Hematopoietic multipotent progenitor cell treated with erythropoietin and hydrocortisone succinate and interleukin-3 and kit ligand, for 6 days (in vitro differentiated cells): ENCODE measurements around the gene FRMD4A.
"Not testable (repeated sequence)": the region's sequence is repeated elsewhere in the genome, so short reads cannot be mapped to it uniquely, and the experiment has no call there.

ENCODE experiments used
- DNase-seq: peaks from one replicate; pipeline ENCODE4 v3.0.0-alpha.2; 2015

The FRMD4A gene

DNA sequence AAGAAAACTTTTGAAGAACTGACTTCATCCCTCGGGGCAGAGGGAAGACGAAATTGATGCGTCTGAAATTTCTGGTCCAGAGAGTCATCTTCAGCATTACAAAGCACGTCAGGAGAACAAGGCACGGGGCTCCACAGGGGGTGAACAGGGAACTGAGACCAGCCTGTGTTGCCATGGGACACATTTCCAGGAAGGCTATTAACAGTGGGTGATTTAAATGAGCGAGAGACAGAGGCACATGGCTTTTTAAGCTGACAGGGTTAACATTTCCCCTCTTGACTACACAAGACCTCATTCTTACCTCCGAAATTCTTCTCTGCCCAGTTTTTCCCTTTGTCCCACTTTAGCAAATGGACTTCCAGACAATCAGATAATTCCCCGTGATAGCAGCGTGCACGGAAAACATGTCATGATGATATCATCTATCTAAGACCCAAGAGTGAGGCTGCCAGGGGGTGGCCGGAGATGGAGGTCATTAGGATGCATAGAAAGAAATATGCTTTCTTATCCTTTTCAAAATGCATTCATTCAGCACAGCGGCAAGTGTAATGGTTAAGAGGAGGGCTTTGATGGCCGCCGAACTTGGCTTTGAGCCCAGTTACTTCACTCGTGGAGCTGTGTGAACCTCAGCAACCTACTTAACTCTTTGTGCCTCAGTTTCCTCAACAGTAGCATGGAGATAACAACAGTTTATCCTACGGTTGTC is 496.0 kb downstream of the FRMD4A start:
- DNase-seq: no peak

DNA sequence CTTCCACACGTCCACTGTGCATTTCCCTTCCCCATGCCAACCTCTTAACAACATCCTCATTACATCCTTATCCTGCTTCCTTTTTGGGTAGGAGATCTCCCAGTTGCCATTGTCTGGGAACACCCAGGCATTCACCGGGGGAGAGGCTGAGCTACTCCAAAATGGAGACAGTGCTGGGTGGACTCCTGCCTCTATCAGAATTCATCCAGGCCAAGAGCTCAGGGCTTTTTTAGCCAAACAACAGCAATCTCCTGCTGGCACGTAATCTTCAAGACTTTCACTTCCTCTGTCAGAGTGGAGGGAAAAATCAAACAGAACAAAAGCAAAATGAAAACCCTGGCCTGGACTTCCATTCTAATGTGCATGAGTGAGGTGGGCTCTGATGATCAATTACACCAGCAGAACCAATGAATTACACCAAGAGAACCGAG is 499.0 kb downstream of the FRMD4A start:
- DNase-seq: no peak

DNA sequence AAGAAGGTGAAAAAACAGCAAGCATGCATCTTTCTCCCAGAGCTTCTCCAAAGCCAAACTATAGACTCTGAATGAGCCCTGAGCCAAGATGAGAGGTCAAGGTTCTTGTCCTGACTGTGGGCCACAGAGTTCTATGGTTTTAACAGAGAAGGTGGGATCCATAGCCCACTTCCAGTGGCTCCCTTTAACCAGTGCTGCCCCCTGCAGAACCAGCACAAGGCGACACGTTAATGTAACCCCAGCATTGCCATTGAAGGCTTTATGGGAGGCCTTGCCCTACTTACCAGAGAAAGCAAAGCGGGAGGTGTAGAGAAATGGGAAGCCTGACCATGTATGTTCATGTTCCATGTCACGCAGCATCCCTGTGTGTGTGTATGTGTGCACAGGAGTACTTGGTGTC is 500.3 kb downstream of the FRMD4A start:
- no peak for DNase-seq

DNA sequence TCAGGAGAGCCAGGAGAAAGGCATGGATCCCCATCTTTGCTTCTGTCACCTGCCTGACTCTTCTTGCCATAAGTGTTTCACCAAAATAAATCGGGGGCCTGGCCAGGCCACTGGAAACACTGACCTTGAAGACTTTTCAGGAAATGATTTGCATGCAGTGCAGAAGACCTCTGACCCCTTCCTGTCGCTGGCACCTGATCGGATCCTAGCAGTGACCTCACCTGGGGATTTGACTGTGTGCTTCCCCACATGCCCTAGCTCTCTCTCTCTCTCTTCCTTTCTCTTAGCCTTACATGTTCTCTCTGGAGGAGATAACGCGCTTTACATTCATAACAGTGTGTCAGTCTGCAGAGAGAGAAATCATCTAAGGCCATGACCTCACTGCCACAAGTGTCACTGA is 500.9 kb downstream of the FRMD4A start:
- no peak for DNase-seq

DNA sequence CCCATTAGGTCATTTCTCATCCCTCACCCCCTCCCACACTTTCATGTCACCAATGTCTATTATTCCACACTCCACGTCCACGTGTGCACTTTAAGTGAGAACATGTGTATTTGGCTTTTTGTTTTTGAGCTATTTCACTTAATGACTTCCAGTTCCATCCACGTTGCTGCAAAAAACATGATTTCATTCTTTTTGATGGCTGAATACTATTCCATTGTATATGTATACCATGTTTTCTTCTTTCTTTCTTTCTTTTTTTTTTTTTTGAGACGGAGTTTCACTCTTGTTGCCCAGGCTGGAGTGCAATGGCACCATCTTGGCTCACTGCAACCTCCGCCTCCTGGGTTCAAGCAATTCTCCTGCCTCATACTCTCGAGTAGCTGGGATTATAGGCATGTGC is 502.4 kb downstream of the FRMD4A start:
- not testable (repeated sequence) for DNase-seq

DNA sequence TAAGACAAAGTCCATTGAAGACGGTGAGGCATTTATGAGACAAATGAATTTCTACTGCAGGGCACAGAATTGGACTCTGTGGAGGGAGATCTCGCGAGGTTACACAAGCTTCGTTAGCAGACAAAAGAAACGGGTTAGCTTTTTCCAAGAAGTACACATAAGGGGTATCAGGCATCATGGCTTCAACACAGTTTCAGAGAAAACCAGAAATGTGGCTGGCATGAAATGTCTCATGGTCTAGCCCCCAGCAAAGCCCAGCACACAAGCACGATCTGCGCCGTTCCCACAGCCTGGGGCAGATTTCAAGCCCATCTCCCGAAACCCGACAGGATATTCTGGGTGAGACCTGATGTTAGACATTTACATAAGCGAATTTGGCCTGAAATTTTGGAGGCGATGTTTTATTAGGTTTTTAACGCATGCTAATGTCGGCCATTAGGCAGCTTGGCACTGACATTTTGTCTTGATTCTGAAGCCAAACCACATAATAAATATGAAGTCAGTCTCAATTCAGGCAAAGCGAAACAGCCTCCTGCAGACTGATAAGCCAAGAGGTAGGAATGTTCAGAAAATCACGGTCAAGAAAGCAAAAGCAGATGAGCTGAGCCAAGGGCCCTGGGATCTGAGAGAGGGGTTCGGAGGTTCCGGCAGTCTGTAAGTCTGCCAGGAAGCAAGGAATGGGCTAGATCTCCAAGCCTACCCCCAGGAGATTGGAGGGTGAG is 503.5 kb downstream of the FRMD4A start:
- no peak for DNase-seq

DNA sequence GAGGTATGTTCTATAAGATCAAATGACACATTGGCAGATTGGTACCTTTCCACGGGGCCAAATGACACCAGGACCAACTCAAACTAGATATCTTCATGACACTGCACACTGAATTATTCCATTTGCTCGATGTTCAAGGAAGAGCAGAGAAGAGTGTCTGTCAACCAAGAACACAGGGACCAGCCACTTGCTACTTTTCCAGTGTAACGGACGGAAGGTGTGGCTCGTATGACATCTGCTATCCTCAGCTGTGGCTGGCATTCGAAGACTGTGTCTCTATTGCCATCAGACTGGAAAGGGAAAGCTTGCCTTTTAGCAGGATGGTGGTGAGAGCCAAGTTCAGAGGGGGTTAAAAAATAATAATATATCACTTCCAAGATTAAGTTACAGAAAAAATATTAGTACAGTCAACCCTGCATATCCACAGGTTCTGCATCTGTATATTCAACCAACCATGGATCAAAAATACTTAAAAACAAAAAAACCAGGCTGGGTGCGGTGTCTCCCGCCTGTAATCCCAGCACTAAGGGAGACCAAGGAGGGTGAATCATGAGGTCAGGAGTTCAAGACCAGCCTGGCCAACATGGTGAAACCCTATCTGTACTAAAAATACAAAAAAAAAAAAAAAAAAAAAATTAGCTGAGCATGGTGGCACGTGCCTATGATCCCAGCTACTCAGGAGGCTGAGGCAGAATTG is 506.9 kb downstream of the FRMD4A start:
- no peak for DNase-seq

DNA sequence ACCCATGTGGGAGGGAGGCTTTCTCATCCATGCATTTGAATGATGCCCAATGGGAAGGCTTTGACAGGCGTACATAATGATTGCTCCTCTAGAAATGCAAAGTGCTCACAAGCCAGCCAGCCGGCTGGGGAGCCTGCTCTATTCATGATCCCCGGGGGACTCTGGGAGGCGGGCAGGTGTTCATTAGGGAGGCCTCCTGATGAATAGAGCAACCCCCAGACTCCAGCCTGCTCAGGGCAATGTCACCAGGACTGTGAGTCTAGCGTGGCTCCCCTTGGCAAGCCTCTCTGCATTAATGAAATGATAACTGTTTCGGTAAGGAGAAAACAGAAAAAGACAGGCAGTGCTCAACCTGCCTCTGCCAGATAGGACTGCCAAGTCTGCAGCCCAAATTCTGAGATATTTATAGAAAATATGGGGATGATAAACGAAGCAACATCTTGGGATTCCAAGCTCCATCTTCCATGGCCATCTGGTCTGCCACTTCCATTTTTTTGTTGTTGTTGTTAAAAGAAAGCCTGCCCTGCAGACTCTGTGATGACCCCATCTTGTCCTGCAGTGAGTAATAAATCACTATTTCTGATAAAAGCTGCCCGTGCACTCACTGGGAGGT is 507.5 kb downstream of the FRMD4A start:
- no peak for DNase-seq

DNA sequence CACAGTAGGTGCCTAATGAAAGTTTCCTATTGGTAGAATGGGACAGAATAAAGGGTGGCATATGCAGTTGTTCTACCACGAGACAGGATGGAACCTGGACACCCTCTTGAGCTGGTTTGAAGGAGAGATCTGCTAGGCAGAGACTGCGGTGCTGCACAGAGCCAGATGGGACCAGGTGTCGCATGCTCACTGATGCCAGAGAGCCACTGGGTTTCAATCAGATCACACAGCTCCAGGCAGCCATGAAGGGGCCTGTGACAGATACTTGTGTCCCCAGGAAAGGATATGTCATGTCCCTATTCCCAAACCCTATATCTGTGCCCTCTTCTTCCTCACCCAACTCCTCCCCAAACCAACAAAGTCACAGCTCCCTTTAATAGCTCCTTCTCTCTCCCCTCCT is 508.2 kb downstream of the FRMD4A start:
- DNase-seq: no peak

DNA sequence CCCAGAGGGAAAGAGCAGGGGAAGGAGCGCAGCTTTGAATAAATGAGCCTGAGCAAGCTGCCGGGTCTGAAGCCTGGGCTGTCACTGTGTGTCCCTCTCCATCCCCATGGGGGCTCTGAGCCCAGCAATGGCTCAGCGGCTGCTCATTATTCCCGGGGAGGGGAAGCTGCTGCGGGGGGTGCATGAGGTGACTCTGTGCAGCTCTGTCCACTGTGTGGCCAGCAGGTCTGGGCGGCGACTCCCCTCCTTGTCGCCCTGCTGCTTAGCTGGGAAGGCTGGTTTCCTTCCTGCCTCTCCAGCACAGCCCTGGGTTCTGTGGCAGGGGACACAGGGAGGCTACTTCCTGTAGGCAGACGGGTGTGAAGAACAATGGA is 509.8 kb downstream of the FRMD4A start:
- DNase-seq: no peak

DNA sequence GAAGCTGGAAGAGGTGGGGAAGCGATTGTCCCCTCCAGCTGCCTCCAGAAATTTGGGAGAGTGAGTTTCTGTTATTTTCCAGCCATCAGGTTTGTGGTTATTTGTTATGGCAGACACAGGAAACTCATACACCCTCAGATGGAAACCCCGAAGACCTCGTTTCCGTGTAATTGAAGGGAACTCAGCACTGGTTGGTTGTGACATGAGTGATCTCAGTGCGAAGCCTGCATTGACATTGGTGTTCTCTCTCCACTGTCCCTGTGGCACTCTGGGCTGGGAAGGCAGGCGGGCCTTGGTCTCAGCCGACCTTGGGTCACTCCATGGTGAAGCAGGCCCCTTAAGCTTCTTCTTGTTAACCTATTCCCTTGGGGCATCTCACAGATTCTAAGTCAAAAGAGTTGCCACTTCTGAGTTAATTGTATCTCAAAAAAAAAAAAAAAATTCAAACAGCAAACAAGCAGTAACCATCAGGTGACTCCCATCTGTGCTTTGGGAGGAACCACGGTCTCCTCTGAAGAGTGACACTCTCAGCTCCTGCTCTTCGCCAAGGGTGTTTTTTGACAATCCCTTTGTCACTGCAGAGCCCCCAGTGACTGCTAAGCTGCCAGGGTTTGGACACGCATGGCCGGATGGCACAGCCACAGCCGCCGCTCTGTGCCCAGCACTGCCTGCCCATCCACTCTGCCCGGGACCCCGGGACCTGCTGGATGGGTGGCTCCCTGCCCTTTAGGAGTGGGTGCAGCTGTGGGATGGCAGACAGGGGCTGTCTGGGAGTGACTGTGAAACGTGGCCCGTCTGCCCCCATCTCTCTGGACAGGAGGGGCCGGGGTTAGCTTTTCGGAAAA is 510.4 kb downstream of the FRMD4A start:
- no peak for DNase-seq

DNA sequence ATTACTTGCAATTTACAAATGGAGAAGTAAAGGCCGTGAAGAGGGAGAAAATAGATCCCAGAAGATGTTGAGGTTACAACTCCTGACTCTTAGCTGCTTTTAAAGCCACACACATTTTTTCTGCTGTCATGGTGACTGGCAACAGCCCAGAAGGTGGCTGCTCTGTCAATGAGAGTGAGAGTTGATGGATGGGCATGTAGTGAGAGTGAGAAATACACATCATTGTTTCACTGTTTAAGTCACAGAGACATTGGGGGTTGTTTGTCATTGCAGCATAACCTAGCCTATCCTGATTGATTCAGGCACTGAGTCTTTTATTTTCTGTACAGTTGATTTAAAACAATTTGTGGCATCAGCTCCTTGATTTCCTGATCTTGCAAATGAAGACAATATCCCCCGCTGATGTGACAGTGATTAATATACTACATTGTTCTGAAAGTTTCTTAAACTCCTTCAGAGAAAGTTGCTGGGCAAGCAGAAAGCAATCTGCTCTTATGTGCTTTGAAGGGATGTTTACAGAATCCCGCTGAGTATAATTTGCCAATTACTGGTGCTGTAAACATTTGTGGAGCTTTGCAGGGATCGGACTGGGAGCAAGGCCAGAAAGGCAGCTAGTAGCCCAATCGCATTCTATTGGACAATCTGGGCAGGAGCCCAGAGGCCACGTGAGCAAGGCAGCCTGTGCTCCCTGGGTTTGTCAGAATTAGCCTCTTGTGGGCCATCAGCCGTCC is 514.4 kb downstream of the FRMD4A start:
- DNase-seq: no peak

DNA sequence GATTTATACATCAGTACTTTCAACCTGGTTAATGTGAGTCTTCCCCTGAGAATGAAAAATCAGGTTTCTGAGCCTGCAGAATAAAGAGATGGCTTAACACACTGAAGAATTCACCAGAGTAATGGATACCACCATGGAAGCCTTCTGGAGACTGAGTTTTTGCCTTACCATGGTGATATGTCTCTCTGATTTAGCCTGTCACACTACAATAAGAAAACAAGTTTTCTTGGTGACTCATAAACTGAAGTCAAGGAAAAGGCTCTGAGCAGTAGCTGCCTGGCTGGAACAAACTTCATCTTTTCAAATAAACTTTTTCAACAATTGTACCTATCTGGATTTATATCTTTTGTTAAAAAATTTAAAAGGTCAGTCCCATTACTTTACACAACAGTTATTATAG is 515.0 kb downstream of the FRMD4A start:
- no peak for DNase-seq

DNA sequence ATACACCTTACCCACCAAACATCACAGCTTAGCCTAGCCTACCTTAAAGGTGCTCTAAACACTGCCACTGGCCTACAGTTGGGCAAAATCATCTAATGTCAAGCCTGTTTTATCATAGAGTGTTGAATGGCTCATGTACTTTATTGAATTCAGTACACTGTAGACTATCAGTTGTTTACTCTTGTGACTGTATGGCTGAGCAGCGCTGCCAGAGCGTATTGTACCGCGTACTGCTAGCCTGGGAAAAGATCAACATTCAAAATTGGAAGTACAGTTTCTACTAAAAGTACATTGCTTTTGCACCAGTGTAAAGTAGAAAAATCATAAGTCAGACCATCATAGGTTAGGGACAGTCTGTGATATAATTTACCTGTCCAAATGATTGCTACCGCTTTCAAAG is 517.2 kb downstream of the FRMD4A start:
- no peak for DNase-seq

DNA sequence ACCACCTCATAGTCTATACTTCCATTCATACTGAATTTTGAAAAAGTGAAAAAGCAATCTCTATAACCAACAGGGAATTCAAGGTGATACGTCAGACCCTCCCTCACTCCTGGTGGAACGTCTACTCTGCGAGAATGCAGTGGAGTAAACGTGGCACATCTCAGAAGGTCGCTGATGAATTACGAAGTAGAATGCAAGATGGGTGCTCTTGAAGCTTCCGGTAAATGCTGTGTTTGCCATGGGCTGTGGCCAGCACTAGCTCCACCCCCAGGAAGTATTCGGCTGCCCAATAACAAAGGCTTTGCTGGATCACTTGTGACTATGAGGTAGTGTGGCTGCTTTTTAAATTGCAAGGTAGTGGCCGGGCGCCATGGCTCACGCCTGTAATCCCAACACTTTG is 517.9 kb downstream of the FRMD4A start:
- DNase-seq: no peak

DNA sequence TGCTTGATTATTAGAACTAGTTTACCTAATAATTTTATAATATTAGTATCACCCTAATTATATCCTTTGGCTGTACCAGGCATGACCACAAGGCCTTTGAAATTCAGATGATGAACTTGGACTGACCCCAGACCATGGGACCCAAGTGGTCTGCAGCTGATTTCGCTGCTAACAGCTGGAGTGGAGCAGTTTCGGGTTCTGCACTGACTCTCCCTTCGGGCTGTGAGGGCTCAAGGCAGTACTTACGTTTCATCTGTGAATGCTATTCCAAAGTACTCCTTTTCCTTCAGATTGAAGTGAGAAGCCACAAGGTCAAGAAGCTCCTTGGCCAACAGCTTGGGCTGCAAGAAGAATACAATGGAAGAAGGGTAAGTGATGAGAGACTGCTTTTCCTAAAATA is 520.2 kb downstream of the FRMD4A start:
- DNase-seq: no peak

DNA sequence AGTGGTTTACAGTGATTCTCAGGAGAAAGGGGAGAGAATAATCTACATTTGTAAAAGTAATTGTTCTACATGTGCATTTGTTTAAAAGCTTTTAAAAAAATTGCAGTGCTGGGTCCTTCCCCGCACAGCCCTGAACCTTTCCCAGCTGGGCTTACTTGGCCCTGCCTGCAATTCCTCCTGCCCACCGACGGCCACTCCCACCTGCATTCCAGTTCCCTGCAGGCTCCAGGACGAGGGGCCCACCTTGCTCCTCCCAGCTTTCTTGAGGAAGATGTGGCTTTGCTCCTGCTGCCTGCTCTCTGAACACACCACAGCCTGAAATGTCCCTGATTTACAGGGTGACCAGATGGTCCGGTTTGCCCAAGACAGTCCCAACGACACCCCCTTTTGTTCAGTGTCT is 521.3 kb downstream of the FRMD4A start:
- DNase-seq: no peak

DNA sequence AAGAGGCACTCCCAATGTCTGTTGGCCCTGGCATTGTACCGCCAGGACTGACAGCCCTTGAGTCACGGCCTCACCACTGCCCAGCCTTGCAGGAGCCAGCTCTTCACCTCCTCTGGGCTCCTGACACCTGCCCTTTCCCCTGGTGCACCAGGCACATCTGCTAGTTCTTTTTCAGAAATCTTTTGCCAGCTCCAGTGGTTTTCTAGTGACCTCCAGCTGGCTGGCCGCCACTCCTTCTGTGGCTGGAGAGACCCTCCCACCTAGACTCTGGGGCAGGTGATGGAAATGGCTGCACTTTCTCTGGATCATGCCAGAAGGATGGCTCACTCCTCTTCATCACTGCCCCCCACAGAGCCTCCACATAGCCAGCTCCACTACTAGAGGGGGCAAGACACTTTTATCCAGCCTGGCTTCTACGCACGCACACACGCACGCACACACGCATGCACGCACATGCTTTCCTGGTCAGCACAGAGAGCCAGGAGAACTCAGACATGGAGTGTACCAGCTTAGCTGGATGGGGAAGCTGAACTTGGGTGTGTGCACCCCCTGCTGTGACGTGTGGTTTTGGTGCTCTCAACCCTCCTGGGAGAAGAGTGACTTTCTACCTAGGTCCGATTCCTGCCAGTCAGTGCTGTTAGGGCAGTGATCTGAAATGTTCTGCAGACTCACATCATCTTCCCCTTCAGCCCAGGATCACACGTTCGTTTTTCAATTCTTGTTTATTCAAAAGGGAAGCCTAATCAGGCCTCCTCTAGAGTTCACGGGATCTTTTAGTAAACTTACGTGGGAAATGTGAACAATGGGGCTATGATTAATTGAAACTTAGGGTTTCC is 522.0 kb downstream of the FRMD4A start:
- no peak for DNase-seq

DNA sequence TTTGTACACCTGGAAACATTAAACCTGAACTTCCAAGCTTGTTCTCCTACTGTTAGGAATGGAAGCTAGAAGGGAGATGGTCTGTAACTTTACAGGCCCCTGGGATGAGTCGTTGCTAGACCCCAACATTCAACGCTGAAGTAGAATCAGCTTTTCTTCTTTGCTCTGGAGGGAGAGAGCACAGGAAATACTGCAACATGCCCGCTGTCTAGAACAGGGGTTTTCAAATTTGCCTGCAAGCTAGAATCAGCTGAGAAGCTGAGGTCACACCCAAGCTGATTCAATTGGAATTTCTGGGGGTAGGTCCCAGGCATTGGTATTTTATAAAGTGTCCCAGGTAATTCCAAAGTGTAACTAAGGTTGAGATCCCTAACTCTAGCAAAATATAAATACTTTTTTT is 524.3 kb downstream of the FRMD4A start:
- no peak for DNase-seq

DNA sequence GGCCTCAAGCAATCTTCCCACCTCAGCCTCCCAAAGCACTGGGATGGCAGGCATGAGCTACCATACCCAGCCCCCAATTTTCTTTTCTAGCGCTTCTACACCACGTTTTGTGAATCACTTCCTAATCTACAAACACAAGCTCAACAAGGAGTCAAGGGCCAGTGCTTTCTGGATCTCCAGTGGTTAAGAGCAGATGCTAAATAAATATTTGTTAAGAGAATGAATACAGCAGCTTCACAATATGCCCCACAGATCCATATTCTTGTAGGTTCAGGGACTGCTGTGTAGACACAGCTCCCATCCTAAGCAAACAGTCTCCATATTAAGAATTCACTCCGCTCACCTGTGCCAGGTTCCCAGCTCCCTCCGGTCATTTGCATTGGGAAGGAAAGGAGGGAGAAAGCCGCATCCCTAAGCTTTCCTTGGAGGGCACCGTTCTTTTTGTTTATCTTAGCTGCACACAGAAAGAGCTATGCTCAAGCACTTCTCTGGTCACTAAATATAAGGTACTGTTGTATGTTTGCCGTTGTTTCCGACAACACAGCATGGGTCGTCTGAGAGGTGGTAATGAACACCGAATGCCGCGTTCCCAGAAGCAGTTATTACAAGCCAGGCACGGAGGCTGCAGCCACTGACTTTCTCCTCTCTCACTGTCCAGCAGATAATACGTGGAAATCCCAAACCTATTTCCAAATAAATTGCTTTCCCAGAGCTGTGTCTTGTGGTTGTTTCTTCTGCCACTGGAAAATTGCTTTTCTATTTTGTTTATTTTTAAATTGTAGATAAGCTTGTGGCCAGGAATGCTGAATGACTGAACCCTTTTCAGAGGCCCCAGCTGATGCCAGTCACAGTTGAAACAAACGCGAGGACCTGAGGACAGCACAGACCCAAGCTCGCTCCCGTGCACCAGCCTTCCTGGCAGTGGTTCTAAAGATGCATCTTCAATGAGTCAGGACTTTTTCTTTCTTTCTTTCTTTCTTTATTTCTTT is 526.9 kb downstream of the FRMD4A start:
- DNase-seq: no peak
